ENCODE measurements around the gene TLR3.
A peak's percentile ranks its signal among the peaks of the same experiment; 100 is the strongest.

Gene TLR3

GRCh38 chr4:186131935-186132334, 63.0 kb downstream of the TLR3 start:
- Histone ChIP-seq H2AFZ (ENCODE audit: low read depth) (no peak overlapping the region), H3K27ac (no peak overlapping the region), H4K20me1 (ENCODE audit: insufficient read depth) (no peaks in the 10 kb centered on the region), H3K9ac (no peak overlapping the region), H3K4me3 (IDR thresholded peaks at IDR 0.05; ENCODE audit: insufficient read depth, low read depth, low read length) (no peak overlapping the region), H3K27me3 (ENCODE audit: insufficient read depth, low read depth) (no peaks in the 10 kb centered on the region), H3K36me3 (ENCODE audit: insufficient read depth) (no peaks in the 10 kb centered on the region), H3K4me1 (ENCODE audit: low read depth, poor library complexity, severe bottlenecking) (peaks cover 10% of the 10 kb centered on the region), H3K79me2 (ENCODE audit: insufficient read depth, low read depth) (no peaks in the 10 kb centered on the region), H3K4me2 (no peak overlapping the region)
- TF ChIP-seq CTCF (conservative IDR thresholded peaks at IDR 0.05; ENCODE audit: low read depth, low read length): no peak

GRCh38 chr4:186132577-186133242, 63.8 kb downstream of the TLR3 start:
- Histone ChIP-seq H3K4me2 (0 out of 2 replicates have a peak overlapping the region, but pooled peaks have one; percentile 7), H3K36me3 (ENCODE audit: insufficient read depth) (no peaks in the 10 kb centered on the region)

GRCh38 chr4:186134257-186134656, 65.3 kb downstream of the TLR3 start:
- no peak for TF ChIP-seq CTCF (conservative IDR thresholded peaks at IDR 0.05; ENCODE audit: low read depth, low read length)
- H3K4me2 ChIP-seq: no peak overlapping the region
- H3K9ac ChIP-seq: no peak overlapping the region

More at GRCh38 chr4:186132577-186133242, 63.8 kb downstream of the TLR3 start:
- Histone ChIP-seq H2AFZ (ENCODE audit: low read depth) (no peak overlapping the region), H3K27me3 (ENCODE audit: insufficient read depth, low read depth) (no peaks in the 10 kb centered on the region), H3K79me2 (ENCODE audit: insufficient read depth, low read depth) (no peaks in the 10 kb centered on the region), H3K4me1 (ENCODE audit: low read depth, poor library complexity, severe bottlenecking) (peaks cover 14% of the 10 kb centered on the region), H3K4me3 (IDR thresholded peaks at IDR 0.05; ENCODE audit: insufficient read depth, low read depth, low read length) (no peak overlapping the region), H3K27ac (no peak overlapping the region), H4K20me1 (ENCODE audit: insufficient read depth) (no peaks in the 10 kb centered on the region), H3K9ac (no peak overlapping the region)
- TF ChIP-seq CTCF (conservative IDR thresholded peaks at IDR 0.05; ENCODE audit: low read depth, low read length): peak; percentile 40; the same call in 1 of the 2 replicates

GRCh38 chr4:186134861-186135260, 65.9 kb downstream of the TLR3 start:
- Histone ChIP-seq H3K36me3 (ENCODE audit: insufficient read depth) (no peaks in the 10 kb centered on the region), H3K9ac (no peak overlapping the region), H3K4me1 (ENCODE audit: low read depth, poor library complexity, severe bottlenecking) (peaks cover 14% of the 10 kb centered on the region), H4K20me1 (ENCODE audit: insufficient read depth) (no peaks in the 10 kb centered on the region), H3K4me3 (IDR thresholded peaks at IDR 0.05; ENCODE audit: insufficient read depth, low read depth, low read length) (no peak overlapping the region), H3K27me3 (ENCODE audit: insufficient read depth, low read depth) (no peaks in the 10 kb centered on the region), H2AFZ (ENCODE audit: low read depth) (no peak overlapping the region), H3K4me2 (no peak overlapping the region), H3K27ac (no peak overlapping the region), H3K79me2 (ENCODE audit: insufficient read depth, low read depth) (no peaks in the 10 kb centered on the region)
- TF ChIP-seq CTCF (conservative IDR thresholded peaks at IDR 0.05; ENCODE audit: low read depth, low read length): no peak

More at GRCh38 chr4:186134257-186134656, 65.3 kb downstream of the TLR3 start:
- Histone ChIP-seq H3K36me3 (ENCODE audit: insufficient read depth) (no peaks in the 10 kb centered on the region), H3K79me2 (ENCODE audit: insufficient read depth, low read depth) (no peaks in the 10 kb centered on the region), H3K4me3 (IDR thresholded peaks at IDR 0.05; ENCODE audit: insufficient read depth, low read depth, low read length) (no peak overlapping the region), H3K4me1 (ENCODE audit: low read depth, poor library complexity, severe bottlenecking) (peaks cover 14% of the 10 kb centered on the region), H2AFZ (ENCODE audit: low read depth) (no peak overlapping the region), H3K27ac (no peak overlapping the region), H4K20me1 (ENCODE audit: insufficient read depth) (no peaks in the 10 kb centered on the region), H3K27me3 (ENCODE audit: insufficient read depth, low read depth) (no peaks in the 10 kb centered on the region)
